ENCODE measurements around the gene TSPAN10.

- TF ChIP-seq ILK (tag; IDR thresholded peaks at IDR 0.05; ENCODE audit: borderline replicate concordance, low read depth) (no peak), PHF8 (IDR thresholded peaks at IDR 0.05; ENCODE audit: borderline replicate concordance, low read length) (no peak), JUN (IDR thresholded peaks at IDR 0.05; ENCODE audit: borderline replicate concordance, low read depth, low read length) (no peak), JUN (CRISPR knock-in tag; IDR thresholded peaks at IDR 0.05; ENCODE audit: borderline replicate concordance) (no peak), SMARCB1 (IDR thresholded peaks at IDR 0.05; ENCODE audit: insufficient read length, low read depth) (no peak), ZNF518B (CRISPR knock-in tag; IDR thresholded peaks at IDR 0.05) (no peak), CEBPG (CRISPR knock-in tag; IDR thresholded peaks at IDR 0.05) (no peak), CEBPG (tag; conservative IDR thresholded peaks at IDR 0.05 in 1 of 2, IDR thresholded peaks at IDR 0.05 in 1 of 2) (no peak), ARID2 (IDR thresholded peaks at IDR 0.05) (no peak), TSHZ1 (CRISPR knock-in tag; IDR thresholded peaks at IDR 0.05) (no peak), EZH2 (IDR thresholded peaks at IDR 0.05; ENCODE audit: borderline replicate concordance, low read depth, low read length) (no peak), RREB1 (CRISPR knock-in tag; IDR thresholded peaks at IDR 0.05) (no peak)
These were observed 46.9 kb upstream of the TSPAN10 start for GRCh38 chr17:81590121-81590520.
